Measurements from ENCODE around the gene SH3D21.
A peak's percentile ranks its signal among the peaks of the same experiment; 100 is the strongest.

Gene SH3D21

DNA sequence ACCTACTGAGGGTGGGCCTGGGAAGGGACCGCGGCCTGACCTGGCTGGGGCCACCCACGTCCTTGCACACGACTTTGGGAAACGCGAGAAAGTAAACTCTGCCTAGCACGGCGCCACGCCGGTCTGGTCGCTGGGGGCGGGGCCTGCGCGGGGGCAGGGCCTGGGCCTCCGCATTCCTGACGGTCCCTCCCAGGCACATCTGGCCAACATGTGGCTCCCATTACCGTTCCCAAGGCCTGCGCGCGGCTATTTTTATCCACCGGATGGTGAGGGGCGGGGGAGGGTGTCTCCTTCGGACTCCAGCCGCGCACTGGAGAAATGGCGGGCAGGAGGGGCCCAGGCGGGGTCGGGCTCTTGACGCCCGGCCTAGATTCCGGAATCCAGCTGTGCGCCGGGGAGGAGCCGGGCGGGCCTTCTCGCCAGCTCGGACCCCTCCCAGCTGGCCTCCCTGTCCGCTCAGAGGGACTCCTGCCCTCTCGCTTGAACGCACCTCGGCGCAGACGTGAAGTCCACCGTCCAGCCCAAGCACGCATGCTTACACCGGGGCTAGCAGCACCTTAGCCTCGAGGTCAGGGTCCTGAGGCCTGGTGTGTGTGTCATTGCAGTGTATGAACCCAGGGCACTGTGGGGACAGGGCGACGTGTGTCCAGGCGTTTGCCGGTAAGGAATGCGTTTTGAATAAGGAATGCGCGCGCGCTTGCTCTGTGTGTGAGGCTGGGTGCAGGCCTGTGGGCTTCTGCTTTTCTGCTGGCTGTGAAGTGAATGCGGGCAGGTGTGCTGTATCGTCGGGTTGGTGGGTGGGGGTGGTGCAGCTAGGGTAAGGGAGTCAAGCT lies 15.2 kb downstream of the SH3D21 start:
- DNase-seq (ENCODE audit: low spot score) (no peak), ATAC-seq (ENCODE audit: low read depth) (no peak)
- Histone ChIP-seq H3K9me3 (ENCODE audit: severe bottlenecking) (no peaks in the 10 kb centered on the region), H3K4me3 (ENCODE audit: severe bottlenecking) (no peak overlapping the region), H3K27me3 (ENCODE audit: insufficient read depth, poor library complexity, severe bottlenecking) (no peaks in the 10 kb centered on the region), H3K27ac (ENCODE audit: poor library complexity, severe bottlenecking) (no peak overlapping the region), H3K4me1 (ENCODE audit: insufficient read depth, poor library complexity, severe bottlenecking) (no peaks in the 10 kb centered on the region), H3K36me3 (ENCODE audit: low read depth) (no peaks in the 10 kb centered on the region)
- TF ChIP-seq, protein P1, sequence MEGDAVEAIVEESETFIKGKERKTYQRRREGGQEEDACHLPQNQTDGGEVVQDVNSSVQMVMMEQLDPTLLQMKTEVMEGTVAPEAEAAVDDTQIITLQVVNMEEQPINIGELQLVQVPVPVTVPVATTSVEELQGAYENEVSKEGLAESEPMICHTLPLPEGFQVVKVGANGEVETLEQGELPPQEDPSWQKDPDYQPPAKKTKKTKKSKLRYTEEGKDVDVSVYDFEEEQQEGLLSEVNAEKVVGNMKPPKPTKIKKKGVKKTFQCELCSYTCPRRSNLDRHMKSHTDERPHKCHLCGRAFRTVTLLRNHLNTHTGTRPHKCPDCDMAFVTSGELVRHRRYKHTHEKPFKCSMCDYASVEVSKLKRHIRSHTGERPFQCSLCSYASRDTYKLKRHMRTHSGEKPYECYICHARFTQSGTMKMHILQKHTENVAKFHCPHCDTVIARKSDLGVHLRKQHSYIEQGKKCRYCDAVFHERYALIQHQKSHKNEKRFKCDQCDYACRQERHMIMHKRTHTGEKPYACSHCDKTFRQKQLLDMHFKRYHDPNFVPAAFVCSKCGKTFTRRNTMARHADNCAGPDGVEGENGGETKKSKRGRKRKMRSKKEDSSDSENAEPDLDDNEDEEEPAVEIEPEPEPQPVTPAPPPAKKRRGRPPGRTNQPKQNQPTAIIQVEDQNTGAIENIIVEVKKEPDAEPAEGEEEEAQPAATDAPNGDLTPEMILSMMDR (IDR thresholded peaks at IDR 0.05; ENCODE audit: poor library complexity, severe bottlenecking) = no peak

DNA sequence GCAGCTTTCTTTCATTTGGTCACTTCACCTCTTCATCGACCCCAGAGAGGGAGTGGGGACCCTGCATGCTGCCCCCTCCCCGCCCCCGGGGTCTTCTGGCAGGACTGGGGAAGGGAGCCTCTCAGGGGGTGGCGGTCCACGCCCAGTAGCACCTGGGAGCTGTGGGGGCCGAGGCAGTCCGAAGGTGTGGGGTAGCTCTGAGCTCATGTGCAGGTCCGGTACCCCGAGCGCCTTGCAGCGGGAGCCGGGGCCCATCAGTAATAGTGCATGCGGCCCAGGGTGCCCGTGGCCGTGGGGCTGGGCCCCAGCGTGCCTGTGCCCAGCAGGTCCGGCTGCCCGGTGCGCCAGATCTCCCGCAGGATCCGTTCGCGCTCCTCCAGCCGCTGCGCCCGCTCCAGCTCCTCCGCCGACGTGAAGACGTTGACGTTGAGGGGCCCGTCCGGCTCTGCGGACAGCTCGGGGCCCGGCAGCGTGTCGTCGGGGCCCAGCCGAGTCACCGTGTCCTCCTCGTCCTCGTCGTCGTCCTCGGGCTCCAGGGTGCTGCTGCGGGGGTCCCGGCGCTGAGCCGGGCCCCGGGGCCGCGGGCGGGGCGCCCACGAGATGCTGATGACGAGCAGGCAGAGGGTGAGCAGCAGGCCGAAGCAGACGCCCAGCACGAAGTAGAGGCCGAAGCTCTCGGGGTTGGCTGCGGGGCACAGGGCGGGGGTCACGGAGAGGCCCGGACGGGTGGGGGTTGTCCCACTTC lies 16.0 kb downstream of the SH3D21 start:
- Histone ChIP-seq H3K27ac (ENCODE audit: poor library complexity, severe bottlenecking) (no peak overlapping the region), H3K27me3 (ENCODE audit: insufficient read depth, poor library complexity, severe bottlenecking) (no peaks in the 10 kb centered on the region), H3K36me3 (ENCODE audit: low read depth) (no peaks in the 10 kb centered on the region), H3K4me3 (ENCODE audit: severe bottlenecking) (no peak overlapping the region), H3K4me1 (ENCODE audit: insufficient read depth, poor library complexity, severe bottlenecking) (no peaks in the 10 kb centered on the region), H3K9me3 (ENCODE audit: severe bottlenecking) (no peaks in the 10 kb centered on the region)
- DNase-seq (ENCODE audit: low spot score) = no peak
- TF ChIP-seq, protein P1 (IDR thresholded peaks at IDR 0.05; ENCODE audit: poor library complexity, severe bottlenecking) = no peak
- no peak for ATAC-seq (ENCODE audit: low read depth)

DNA sequence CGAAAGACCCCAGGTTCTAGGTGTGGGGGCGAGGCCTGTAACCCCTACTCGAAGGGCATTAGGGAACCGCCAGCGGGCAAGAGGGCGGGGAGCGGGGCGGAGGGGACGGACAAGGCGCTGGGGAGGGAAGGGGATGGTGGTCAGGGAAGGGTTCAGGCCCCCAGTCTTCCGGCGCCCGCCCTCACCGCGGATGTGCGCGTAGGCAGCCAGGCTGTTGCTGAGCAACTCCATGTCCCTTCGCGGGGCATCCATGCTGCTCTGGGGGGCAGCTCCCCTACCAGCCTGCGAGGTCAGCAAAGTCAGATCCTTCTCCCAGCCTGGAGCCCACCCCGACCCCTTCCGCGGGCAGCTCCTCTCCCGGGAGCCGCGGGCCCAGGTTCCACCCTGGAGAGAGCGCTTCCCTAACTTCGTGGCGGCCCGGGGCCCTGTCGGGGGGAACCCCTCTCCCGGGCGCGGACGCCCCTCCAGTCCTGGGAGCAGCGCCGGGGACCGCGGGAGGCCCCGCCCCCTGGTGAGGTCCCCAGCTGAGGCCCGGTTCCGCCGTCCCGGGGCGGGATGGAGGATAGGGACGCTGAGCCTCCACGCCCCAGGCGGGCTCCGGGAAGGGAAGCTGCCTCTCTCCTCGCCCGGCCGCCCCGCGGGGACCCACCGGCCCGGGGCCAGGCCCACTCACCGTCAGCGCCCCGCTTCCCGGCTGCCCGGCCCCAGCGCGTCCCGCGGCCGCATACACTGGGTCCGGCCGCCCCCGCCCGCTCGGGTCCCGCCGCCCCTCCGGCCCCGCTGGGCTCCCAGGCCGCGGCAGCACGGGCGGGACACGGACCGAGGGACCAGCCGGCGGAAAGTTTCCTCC lies 16.8 kb downstream of the SH3D21 start:
- Histone ChIP-seq H3K27ac (ENCODE audit: poor library complexity, severe bottlenecking) (peak overlapping the region; percentile 34), H3K27me3 (ENCODE audit: insufficient read depth, poor library complexity, severe bottlenecking) (no peaks in the 10 kb centered on the region), H3K36me3 (ENCODE audit: low read depth) (no peaks in the 10 kb centered on the region), H3K4me3 (ENCODE audit: severe bottlenecking) (peak overlapping the region; percentile 46), H3K4me1 (ENCODE audit: insufficient read depth, poor library complexity, severe bottlenecking) (no peaks in the 10 kb centered on the region), H3K9me3 (ENCODE audit: severe bottlenecking) (no peaks in the 10 kb centered on the region)
- TF ChIP-seq, protein P1 (IDR thresholded peaks at IDR 0.05; ENCODE audit: poor library complexity, severe bottlenecking) = no peak
- no peak for DNase-seq (ENCODE audit: low spot score)
- peak; percentile 28 for ATAC-seq (ENCODE audit: low read depth)

DNA sequence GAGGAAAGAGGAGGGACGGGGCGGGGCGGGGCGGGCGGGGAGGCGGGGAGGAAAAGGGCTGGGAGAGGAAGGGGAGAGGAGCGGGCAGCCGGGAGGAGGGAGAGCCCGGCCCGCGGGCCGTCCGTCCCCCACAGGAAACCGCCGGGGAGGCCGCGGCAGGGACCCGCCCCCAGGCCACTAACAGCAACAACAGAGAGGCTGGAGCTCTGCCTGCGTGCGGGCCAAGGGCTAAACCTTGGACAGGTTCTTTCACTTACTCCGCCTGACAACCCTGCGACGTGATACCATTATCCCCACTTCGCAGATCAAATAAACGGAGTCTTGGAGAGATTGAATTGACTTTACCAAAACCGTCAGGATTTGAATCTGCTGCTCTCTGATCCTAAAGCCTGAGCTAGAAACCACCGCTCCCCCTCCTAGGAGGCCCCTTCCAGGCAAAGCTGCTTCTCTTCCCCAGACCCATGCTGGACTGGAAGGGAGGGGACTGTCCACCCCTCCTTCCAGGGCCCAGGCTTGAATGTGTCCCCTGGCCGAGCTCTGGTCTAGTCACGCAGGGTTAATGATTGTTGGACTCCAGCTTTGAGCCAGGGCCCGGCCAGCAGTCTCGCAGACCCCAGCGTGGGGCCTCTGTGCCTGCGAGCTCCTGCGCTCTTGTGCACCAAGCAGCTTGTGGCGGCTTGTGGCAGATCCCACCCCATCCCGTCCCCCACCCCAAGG lies 17.6 kb downstream of the SH3D21 start, which contains the start of gene EVA1B:
TSS of gene EVA1B (minus strand) at position 10 of the 717 bp plus-strand sequence. CDS start 608 bp downstream, outside the sequence.
- DNase-seq (ENCODE audit: low spot score) = no peak
- H3K27ac ChIP-seq (ENCODE audit: poor library complexity, severe bottlenecking) = peak within 1 kb of the TSS; percentile 34

More for the DNA sequence above, 17.6 kb downstream of the SH3D21 start, which contains the start of gene EVA1B:
- Histone ChIP-seq H3K4me1 (ENCODE audit: insufficient read depth, poor library complexity, severe bottlenecking) (no peaks in the 10 kb centered on the region), H3K36me3 (ENCODE audit: low read depth) (no peaks in the 10 kb centered on the region), H3K27me3 (ENCODE audit: insufficient read depth, poor library complexity, severe bottlenecking) (no peaks in the 10 kb centered on the region), H3K4me3 (ENCODE audit: severe bottlenecking) (peak within 1 kb of the TSS; percentile 46), H3K9me3 (ENCODE audit: severe bottlenecking) (no peaks in the 10 kb centered on the region)
- peak; percentile 32 for ATAC-seq (ENCODE audit: low read depth)
- TF ChIP-seq, protein P1 (IDR thresholded peaks at IDR 0.05; ENCODE audit: poor library complexity, severe bottlenecking) = no peak

Data from RWPE2 (cell line).